ENCODE results near the gene REXO1.

REXO1 gene, protein sequence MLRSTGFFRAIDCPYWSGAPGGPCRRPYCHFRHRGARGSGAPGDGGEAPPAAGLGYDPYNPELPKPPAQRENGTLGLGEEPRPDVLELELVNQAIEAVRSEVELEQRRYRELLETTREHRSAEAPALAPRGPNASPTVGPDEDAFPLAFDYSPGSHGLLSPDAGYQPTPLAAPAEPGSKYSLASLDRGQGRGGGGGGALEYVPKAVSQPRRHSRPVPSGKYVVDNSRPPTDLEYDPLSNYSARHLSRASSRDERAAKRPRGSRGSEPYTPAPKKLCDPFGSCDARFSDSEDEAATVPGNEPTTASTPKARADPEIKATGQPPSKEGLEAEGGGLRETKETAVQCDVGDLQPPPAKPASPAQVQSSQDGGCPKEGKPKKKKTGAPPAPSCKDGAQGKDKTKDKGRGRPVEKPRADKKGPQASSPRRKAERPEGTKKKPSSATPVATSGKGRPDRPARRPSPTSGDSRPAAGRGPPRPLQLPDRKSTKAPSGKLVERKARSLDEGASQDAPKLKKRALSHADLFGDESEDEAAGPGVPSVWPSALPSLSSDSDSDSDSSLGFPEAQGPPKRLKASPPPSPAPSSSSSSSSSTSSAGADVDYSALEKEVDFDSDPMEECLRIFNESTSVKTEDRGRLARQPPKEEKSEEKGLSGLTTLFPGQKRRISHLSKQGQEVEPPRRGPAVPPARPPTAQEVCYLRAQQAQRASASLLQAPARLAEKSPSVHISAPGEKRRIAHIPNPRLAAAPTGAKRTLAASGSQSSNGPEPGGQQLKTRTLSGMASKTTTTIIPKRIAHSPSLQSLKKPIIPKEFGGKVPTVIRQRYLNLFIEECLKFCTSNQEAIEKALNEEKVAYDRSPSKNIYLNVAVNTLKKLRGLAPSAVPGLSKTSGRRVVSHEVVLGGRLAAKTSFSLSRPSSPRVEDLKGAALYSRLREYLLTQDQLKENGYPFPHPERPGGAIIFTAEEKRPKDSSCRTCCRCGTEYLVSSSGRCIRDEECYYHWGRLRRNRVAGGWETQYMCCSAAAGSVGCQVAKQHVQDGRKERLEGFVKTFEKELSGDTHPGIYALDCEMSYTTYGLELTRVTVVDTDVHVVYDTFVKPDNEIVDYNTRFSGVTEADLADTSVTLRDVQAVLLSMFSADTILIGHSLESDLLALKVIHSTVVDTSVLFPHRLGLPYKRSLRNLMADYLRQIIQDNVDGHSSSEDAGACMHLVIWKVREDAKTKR

DNA sequence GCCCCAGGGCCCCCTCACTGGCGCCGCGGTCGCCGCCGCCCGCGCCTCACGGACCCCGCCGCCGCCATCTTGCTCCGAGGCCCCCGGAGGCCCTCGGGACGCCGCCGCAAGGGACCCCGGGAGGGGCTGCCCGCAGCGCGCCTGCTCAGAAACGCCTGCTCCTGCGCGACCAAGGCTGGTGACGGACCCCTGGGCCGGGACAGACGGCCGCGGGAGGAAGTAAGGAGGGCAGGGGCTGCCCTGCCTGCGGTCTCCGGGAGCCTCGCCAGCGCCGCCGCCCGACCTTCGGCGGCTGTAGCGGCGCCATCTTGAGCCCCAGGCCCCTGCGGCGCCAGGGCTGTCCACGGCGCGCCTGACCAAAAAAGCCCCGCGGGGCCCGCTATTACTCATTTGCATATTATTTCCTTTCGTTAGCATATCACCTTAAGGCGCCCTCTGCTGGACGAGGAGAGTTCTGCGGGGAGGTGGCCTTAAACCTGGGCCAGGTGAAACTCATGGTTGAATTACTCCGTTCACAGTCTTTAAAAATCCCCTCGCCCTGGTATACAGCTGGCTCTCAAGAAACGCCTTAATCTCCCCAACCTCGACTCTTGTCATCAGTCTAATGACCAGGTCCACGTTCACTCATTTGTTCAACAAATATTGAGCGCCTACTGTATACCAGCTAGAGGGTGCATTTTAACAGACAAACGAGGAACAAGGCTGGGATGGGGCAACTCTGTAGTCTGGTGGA lies at the start of gene REXO1:
TSS of gene REXO1 (minus strand) at position 85 of the 733 bp plus-strand sequence. CDS start 125 bp downstream, outside the sequence.
- Histone ChIP-seq H3K4me3 (ENCODE audit: low read depth, low read length) (peak within 1 kb of the TSS; percentile 89), H3K27me3 (ENCODE audit: control insufficient read depth, insufficient read depth, low read length) (no peaks in the 10 kb centered on the region), H3K4me1 (peaks cover 16% of the 10 kb centered on the region)

DNA sequence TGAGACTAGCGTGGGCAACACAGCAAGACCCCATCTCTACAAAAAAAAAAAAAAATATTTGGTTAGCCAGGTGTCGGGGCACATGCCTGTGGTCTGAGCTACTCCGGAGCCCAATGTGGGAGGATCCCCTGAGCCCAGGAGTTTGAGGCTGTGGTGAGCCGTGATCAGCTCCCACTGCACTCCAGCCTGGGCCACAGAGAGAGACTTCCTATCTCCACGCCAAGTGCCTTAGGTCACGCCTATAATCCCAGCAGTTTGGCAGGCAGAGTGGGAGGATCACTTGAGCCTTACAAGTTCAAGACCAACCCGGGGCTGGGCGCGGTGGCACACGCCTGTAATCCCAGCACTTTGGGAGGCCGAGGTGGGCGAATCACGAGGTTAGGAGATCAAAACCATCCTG lies 48.2 kb upstream of the REXO1 start:
- H3K27ac ChIP-seq: no peak overlapping the region
- H3K27me3 ChIP-seq (ENCODE audit: control insufficient read depth, insufficient read depth, low read length): no peaks in the 10 kb centered on the region
- no peak for TF ChIP-seq CTCF (IDR thresholded peaks at IDR 0.05)
- no peaks in the 10 kb centered on the region for H3K79me2 ChIP-seq
- no peak overlapping the region for H3K4me3 ChIP-seq (ENCODE audit: low read depth, low read length)
- no peak overlapping the region for H2AFZ ChIP-seq
- H3K9me3 ChIP-seq (ENCODE audit: control insufficient read depth, low read length): no peaks in the 10 kb centered on the region
- no peaks in the 10 kb centered on the region for H3K36me3 ChIP-seq (ENCODE audit: control insufficient read depth, insufficient read depth, low read length)
- H3K4me2 ChIP-seq (ENCODE audit: low read length): no peak overlapping the region
- no peak overlapping the region for H3K9ac ChIP-seq
- H3K4me1 ChIP-seq: no peaks in the 10 kb centered on the region

More for the DNA sequence above, at the start of gene REXO1:
- Histone ChIP-seq H3K27ac (peak within 1 kb of the TSS; percentile 100), H2AFZ (peak within 1 kb of the TSS; percentile 99), H3K9ac (peak within 1 kb of the TSS; percentile 100), H3K4me2 (ENCODE audit: low read length) (peak within 1 kb of the TSS; percentile 91), H3K36me3 (ENCODE audit: control insufficient read depth, insufficient read depth, low read length) (no peaks in the 10 kb centered on the region), H3K9me3 (ENCODE audit: control insufficient read depth, low read length) (no peaks in the 10 kb centered on the region), H3K79me2 (peaks cover 45% of the 10 kb centered on the region)
- peak; percentile 98 for TF ChIP-seq CTCF (IDR thresholded peaks at IDR 0.05)

GRCh38 chr19:1893791-1894190 lies 45.5 kb upstream of the REXO1 start:
- Histone ChIP-seq H3K27me3 (ENCODE audit: control insufficient read depth, insufficient read depth, low read length) (no peaks in the 10 kb centered on the region), H3K9ac (no peak overlapping the region), H3K36me3 (ENCODE audit: control insufficient read depth, insufficient read depth, low read length) (no peaks in the 10 kb centered on the region), H3K4me1 (no peaks in the 10 kb centered on the region), H3K9me3 (ENCODE audit: control insufficient read depth, low read length) (no peaks in the 10 kb centered on the region), H3K4me2 (ENCODE audit: low read length) (no peak overlapping the region), H3K4me3 (ENCODE audit: low read depth, low read length) (no peak overlapping the region), H3K79me2 (no peaks in the 10 kb centered on the region), H3K27ac (no peak overlapping the region), H2AFZ (no peak overlapping the region)
- TF ChIP-seq CTCF (IDR thresholded peaks at IDR 0.05): no peak

DNA sequence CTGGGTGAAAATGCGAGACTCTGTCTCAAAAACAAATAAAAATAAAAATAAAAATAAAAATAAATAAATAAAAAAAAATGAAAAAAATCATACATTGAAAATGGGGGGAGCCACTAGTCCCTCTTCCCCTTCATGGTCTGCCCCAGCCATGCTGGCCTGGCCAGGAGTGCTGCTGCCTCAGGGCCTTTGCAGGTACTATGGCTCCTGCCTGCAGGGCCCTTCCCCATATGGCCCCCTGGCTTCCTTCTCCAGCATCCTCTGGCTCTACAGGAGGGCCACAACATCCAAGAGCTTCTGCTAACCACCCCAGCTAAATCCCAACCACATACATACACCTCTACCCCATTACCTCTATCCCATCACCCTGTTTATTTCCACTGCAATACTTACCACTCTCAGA lies 41.6 kb upstream of the REXO1 start:
- Histone ChIP-seq H3K4me1 (no peaks in the 10 kb centered on the region), H3K36me3 (ENCODE audit: control insufficient read depth, insufficient read depth, low read length) (no peaks in the 10 kb centered on the region), H2AFZ (no peak overlapping the region), H3K27ac (no peak overlapping the region), H3K79me2 (peaks cover under 1% of the 10 kb centered on the region), H3K27me3 (ENCODE audit: control insufficient read depth, insufficient read depth, low read length) (no peaks in the 10 kb centered on the region), H3K4me3 (ENCODE audit: low read depth, low read length) (no peak overlapping the region), H3K4me2 (ENCODE audit: low read length) (no peak overlapping the region), H3K9ac (no peak overlapping the region), H3K9me3 (ENCODE audit: control insufficient read depth, low read length) (no peaks in the 10 kb centered on the region)
- no peak for TF ChIP-seq CTCF (IDR thresholded peaks at IDR 0.05)
